SJSA1 (cell line): Measurements from ENCODE around the gene ATOH8. TPM values are rescaled to one million over a fixed set of nuclear protein-coding genes. Genes with fewer than 3 reads are reported as not detected.
"Not testable (repeated sequence)": the region's sequence is repeated elsewhere in the genome, so short reads cannot be mapped to it uniquely, and the experiment has no call there.

Experiments
- DNase-seq, 2 experiments: peaks; one replicate each; pipeline ENCODE4 v3.0.0-alpha.2; 2015 to 2020; ENCODE audit warnings: low spot score in 2 of 2, low read depth in 1 of 2
- H3K27ac ChIP-seq: fragments of 250-450 bp; sonication (Bioruptor Pico); 2 replicates; pipeline ENCODE4 v1.5.1; 2020; ENCODE audit warnings: mild to moderate bottlenecking, moderate library complexity
- H3K27me3 ChIP-seq: fragments of 250-450 bp; sonication (Bioruptor Pico); replicated peaks from 2 replicates; pipeline ENCODE4 v1.5.1; 2020; ENCODE audit warnings: mild to moderate bottlenecking, moderate library complexity
- H3K36me3 ChIP-seq: fragments of 250-450 bp; sonication (Bioruptor Pico); 2 replicates; pipeline ENCODE4 v1.5.1; 2020; ENCODE audit warnings: mild to moderate bottlenecking
- H3K4me1 ChIP-seq: fragments of 250-450 bp; sonication (Bioruptor Pico); replicated peaks from 2 replicates; pipeline ENCODE4 v1.6.1; 2021; ENCODE audit warnings: mild to moderate bottlenecking
- H3K4me3 ChIP-seq: fragments of 250-450 bp; sonication (Bioruptor Pico); 2 replicates; pipeline ENCODE4 v1.5.1; 2020; ENCODE audit warnings: mild to moderate bottlenecking
- H3K9me3 ChIP-seq: fragments of 250-450 bp; sonication (Bioruptor Pico); replicated peaks from 2 replicates; pipeline ENCODE4 v1.5.1; 2020; ENCODE audit warnings: mild to moderate bottlenecking
- total RNA-seq: library from RNA; depleted of rRNA; stranded (reverse); fragments of >200 nt; shearing (Covaris generic); gene quantifications from 2 replicates; pipeline ENCODE4 v1.2.3, GENCODE V29; 2014

ATOH8 gene
- total RNA-seq, 1 experiment from 2014 or later, result 16.4 TPM

- Histone ChIP-seq H3K27ac (no peak overlapping the region), H3K4me3 (no peak overlapping the region), H3K9me3 (0 out of 2 replicates have a peak, but pooled peaks cover 2% of the 10 kb centered on the region), H3K4me1 (peaks cover 27% of the 10 kb centered on the region), H3K27me3 (no peaks in the 10 kb centered on the region), H3K36me3 (no peaks in the 10 kb centered on the region)
- no peak for DNase-seq
These were observed 40.8 kb upstream of the ATOH8 start for GRCh38 chr2:85712849-85713612.

DNA sequence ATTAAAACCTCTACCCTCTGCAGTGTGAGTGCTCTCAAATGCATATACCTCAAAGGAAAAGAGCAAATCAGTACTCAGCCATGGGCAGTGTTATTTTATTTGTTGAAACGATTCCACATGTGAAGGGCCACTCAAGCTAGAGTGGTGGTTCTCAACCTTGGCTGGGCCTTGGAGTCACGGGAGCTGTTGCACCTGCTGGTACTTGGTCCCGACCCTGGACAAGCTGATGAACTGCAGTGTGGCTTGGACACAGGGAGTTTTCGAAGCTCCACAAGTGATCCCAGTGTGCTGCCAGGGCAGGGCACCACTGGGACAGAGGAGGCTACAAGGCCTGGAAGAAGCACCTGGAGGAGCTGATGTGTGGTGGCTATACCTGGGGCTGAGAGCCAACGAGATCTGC lies 40.0 kb upstream of the ATOH8 start:
- no peak for DNase-seq
- Histone ChIP-seq H3K4me1 (peaks cover 27% of the 10 kb centered on the region), H3K4me3 (no peak overlapping the region), H3K27ac (no peak overlapping the region), H3K27me3 (no peaks in the 10 kb centered on the region), H3K9me3 (0 out of 2 replicates have a peak, but pooled peaks cover 2% of the 10 kb centered on the region), H3K36me3 (no peaks in the 10 kb centered on the region)

DNA sequence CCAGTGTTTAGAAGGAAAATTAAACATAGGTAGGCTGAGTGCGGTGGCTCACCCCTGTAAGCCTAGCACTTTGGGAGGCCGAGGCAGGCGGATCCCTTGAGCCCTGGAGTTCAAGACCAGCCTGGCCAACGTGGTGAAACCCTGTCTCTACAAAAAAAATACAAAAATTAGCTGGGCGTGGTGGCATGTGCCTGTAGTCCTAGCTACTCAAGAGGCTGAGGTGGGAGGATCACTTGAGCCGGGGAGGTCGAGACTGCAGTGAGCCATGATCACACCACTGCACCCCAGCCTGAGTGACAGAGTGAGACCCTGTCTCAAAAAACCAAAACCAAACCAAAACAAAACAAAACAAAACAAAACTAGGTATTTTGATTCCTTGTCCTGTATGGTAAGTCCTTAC lies 39.4 kb upstream of the ATOH8 start:
- H3K9me3 ChIP-seq, H3K27me3 ChIP-seq, H3K27ac ChIP-seq, H3K36me3 ChIP-seq, H3K4me3 ChIP-seq, DNase-seq: not testable (repeated sequence)
- H3K4me1 ChIP-seq, result peaks cover 27% of the 10 kb centered on the region

DNA sequence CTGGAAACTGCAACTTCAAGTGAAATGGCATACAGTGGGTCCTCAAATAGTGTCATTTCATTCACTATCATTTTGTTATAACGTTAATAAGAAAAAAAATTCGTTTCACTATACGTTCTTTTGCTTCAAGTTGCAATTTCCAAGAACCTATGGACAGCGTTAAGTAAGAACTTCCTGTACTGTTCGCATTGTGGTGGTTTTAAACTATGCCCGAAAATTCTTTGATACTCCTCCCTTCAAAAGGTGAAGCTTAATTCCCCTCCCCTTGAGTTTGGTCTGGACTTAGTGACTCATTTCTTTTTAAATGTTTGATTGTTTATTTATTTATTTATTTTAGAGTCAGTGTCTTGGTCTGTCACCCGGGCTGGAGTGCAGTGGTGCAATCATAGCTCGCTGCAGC lies 39.0 kb upstream of the ATOH8 start:
- H3K27me3 ChIP-seq, result no peaks in the 10 kb centered on the region
- peaks cover 27% of the 10 kb centered on the region for H3K4me1 ChIP-seq
- H3K4me3 ChIP-seq, result no peak overlapping the region
- no peak for DNase-seq
- no peaks in the 10 kb centered on the region for H3K36me3 ChIP-seq
- H3K9me3 ChIP-seq, result 0 out of 2 replicates have a peak, but pooled peaks cover 2% of the 10 kb centered on the region
- no peak overlapping the region for H3K27ac ChIP-seq

DNA sequence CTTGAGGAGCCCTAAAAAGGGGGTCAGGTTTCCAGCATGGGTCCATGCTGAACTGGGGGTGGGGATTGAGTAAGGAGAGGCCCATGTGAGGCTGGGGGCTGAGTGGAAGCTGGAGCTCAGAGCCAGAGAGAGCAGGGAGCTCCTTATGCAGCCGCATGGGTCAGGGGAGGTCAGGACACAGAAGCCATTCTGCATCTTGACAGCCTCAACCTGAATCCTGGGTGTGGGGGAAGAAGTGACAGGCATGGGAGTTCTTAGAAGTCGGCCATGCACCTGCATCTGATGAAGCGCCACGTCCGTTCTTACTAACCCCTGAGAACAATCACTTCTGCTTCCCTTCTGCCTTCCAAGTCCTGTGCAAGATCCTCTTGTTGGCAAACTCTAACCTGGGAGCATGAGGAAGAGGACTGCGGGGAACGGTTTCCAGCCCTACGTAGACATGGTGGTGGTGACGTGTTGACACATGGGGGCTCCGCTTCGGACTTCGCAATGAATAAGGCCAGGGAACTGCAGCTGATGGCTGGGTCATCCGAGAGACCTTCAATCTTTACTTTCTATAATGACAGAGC lies 37.4 kb upstream of the ATOH8 start:
- Histone ChIP-seq H3K4me3 (no peak overlapping the region), H3K27ac (no peak overlapping the region)
- DNase-seq, result no peak

GRCh38 chr2:85717308-85718008 lies 36.3 kb upstream of the ATOH8 start:
- no peak for DNase-seq
- H3K27me3 ChIP-seq, result no peaks in the 10 kb centered on the region
- H3K4me3 ChIP-seq, result no peak overlapping the region
- no peaks in the 10 kb centered on the region for H3K36me3 ChIP-seq
- 0 out of 2 replicates have a peak, but pooled peaks cover 2% of the 10 kb centered on the region for H3K9me3 ChIP-seq
- peaks cover 10% of the 10 kb centered on the region for H3K4me1 ChIP-seq
- H3K27ac ChIP-seq, result no peak overlapping the region

More for the DNA sequence above, 37.4 kb upstream of the ATOH8 start:
- Histone ChIP-seq H3K9me3 (0 out of 2 replicates have a peak, but pooled peaks cover 2% of the 10 kb centered on the region), H3K4me1 (peaks cover 14% of the 10 kb centered on the region), H3K27me3 (no peaks in the 10 kb centered on the region), H3K36me3 (no peaks in the 10 kb centered on the region)

DNA sequence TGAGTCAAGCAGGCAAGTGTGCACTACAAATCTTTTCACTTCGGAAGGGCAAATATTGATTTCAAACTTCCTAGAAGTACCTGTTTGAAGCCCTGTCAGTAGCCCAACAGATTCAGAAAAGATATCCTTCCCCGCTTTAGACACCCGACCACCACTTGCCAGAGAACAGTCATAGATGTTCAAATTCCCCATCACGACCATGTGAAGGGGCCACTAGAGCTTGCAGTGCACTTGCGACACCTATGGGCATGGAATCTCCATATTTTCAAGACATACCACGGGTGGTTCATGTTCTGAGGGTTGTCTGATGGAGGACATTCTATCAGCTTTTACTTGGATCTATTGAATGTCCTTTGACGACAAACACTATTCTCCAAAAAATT lies 35.8 kb upstream of the ATOH8 start:
- Histone ChIP-seq H3K4me1 (peaks cover 10% of the 10 kb centered on the region), H3K4me3 (no peak overlapping the region), H3K27ac (no peak overlapping the region), H3K9me3 (0 out of 2 replicates have a peak, but pooled peaks cover 2% of the 10 kb centered on the region), H3K27me3 (no peaks in the 10 kb centered on the region), H3K36me3 (no peaks in the 10 kb centered on the region)
- DNase-seq, result no peak

- Histone ChIP-seq H3K4me3 (no peak overlapping the region), H3K4me1 (peaks cover 10% of the 10 kb centered on the region), H3K27me3 (no peaks in the 10 kb centered on the region), H3K9me3 (0 out of 2 replicates have a peak, but pooled peaks cover 2% of the 10 kb centered on the region), H3K27ac (no peak overlapping the region), H3K36me3 (no peaks in the 10 kb centered on the region)
- no peak for DNase-seq
These were observed 34.8 kb upstream of the ATOH8 start for GRCh38 chr2:85718885-85719492.

- H3K36me3 ChIP-seq, result no peaks in the 10 kb centered on the region
- H3K4me1 ChIP-seq, result peaks cover 9% of the 10 kb centered on the region
- 0 out of 2 replicates have a peak, but pooled peaks cover 1% of the 10 kb centered on the region for H3K9me3 ChIP-seq
- H3K27ac ChIP-seq, result no peak overlapping the region
- no peak for DNase-seq
- no peak overlapping the region for H3K4me3 ChIP-seq
- H3K27me3 ChIP-seq, result no peaks in the 10 kb centered on the region
These were observed 34.1 kb upstream of the ATOH8 start for GRCh38 chr2:85719609-85720240.

- Histone ChIP-seq H3K36me3 (no peaks in the 10 kb centered on the region), H3K4me3 (no peak overlapping the region), H3K27ac (no peak overlapping the region), H3K9me3 (no peaks in the 10 kb centered on the region), H3K27me3 (no peaks in the 10 kb centered on the region), H3K4me1 (peaks cover 7% of the 10 kb centered on the region)
- DNase-seq, result no peak
These were observed 33.3 kb upstream of the ATOH8 start for GRCh38 chr2:85720533-85720932.

- no peak for DNase-seq
- no peak overlapping the region for H3K4me3 ChIP-seq
- H3K36me3 ChIP-seq, result no peaks in the 10 kb centered on the region
- no peak overlapping the region for H3K27ac ChIP-seq
- no peaks in the 10 kb centered on the region for H3K9me3 ChIP-seq
- H3K4me1 ChIP-seq, result peaks cover 7% of the 10 kb centered on the region
- H3K27me3 ChIP-seq, result no peaks in the 10 kb centered on the region
These were observed 32.1 kb upstream of the ATOH8 start for GRCh38 chr2:85721641-85722040.

GRCh38 chr2:85722519-85722918 lies 31.3 kb upstream of the ATOH8 start:
- H3K4me3 ChIP-seq, result no peak overlapping the region

DNA sequence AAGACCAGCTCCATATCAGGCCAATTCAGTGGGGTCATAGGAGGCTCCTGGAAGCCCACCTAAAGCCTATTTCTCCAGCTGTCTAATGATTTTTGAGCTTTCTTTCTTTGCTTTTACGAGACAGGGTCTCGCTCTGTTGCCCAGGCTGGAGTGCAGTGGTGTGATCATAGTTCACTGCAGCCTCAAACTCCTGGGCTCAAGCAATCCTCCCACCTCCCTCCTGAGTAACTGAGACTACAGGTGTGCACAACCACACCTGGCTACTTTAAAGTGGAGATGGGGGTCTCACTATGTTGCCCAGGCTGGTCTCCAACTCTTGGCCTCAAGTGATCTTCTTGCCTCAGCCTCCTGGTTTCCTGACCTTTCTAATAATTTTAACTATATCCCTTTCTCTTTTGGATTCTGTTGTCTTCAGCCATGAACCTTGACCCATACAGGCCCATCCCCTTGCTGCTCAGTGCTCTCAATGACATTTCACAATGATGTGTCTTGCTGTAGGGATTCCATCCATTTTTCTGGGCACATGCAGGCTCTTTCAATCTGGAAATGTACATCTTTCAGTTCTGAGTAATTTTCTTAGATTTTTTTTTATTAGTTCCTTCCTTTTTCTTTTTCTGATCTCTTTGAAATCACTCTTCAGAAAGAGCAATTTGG lies 30.0 kb upstream of the ATOH8 start:
- Histone ChIP-seq H3K27me3 (no peaks in the 10 kb centered on the region; the same call in 1 of the 2 replicates), H3K36me3 (no peaks in the 10 kb centered on the region), H3K9me3 (no peaks in the 10 kb centered on the region), H3K4me3 (no peak overlapping the region), H3K27ac (no peak overlapping the region), H3K4me1 (peaks cover under 1% of the 10 kb centered on the region; the same call in 1 of the 2 replicates)
- no peak for DNase-seq

More at GRCh38 chr2:85722519-85722918, 31.3 kb upstream of the ATOH8 start:
- Histone ChIP-seq H3K4me1 (peaks cover 5% of the 10 kb centered on the region), H3K27me3 (no peaks in the 10 kb centered on the region; the same call in 1 of the 2 replicates), H3K27ac (no peak overlapping the region), H3K36me3 (no peaks in the 10 kb centered on the region), H3K9me3 (no peaks in the 10 kb centered on the region)
- DNase-seq, result no peak
